Brain microvascular endothelial cell (primary cell): Measurements from ENCODE around the gene AMHR2.

ENCODE experiments used
- DNase-seq: peaks from one replicate; pipeline ENCODE4 v3.0.0-alpha.2; 2020
- H3K27ac ChIP-seq: fragments of 250-450 bp; sonication (Bioruptor Pico); 2 replicates; pipeline ENCODE4 v1.5.1; 2020; ENCODE audit warnings: mild to moderate bottlenecking, moderate library complexity
- H3K27me3 ChIP-seq: fragments of 250-450 bp; sonication (Bioruptor Pico); replicated peaks from 2 replicates; pipeline ENCODE4 v1.5.1; 2020; ENCODE audit warnings: mild to moderate bottlenecking
- H3K36me3 ChIP-seq: fragments of 250-450 bp; sonication (Bioruptor Pico); replicated peaks from 2 replicates; pipeline ENCODE4 v1.5.1; 2020; ENCODE audit warnings: mild to moderate bottlenecking
- H3K4me3 ChIP-seq: 2 replicates; pipeline ENCODE4 v1.5.1; 2011; ENCODE audit warnings: low read depth, mild to moderate bottlenecking, control low read depth, low read length, moderate library complexity
- in situ Hi-C: cut with HindIII; loops from 2 replicates; pipeline ENCODE4 v1.10.0; 2017; ENCODE audit warnings: low sequenced_read_pairs, low pct_ligation_motif_present
- TF ChIP-seq, protein P1 (sequence below): IDR thresholded peaks from 2 replicates; pipeline ENCODE4 v1.5.1; 2011; ENCODE audit warnings: low read depth, mild to moderate bottlenecking, moderate library complexity, low read length, control low read depth, inconsistent platforms; ENCODE audit errors: missing control alignments

The AMHR2 gene

DNA sequence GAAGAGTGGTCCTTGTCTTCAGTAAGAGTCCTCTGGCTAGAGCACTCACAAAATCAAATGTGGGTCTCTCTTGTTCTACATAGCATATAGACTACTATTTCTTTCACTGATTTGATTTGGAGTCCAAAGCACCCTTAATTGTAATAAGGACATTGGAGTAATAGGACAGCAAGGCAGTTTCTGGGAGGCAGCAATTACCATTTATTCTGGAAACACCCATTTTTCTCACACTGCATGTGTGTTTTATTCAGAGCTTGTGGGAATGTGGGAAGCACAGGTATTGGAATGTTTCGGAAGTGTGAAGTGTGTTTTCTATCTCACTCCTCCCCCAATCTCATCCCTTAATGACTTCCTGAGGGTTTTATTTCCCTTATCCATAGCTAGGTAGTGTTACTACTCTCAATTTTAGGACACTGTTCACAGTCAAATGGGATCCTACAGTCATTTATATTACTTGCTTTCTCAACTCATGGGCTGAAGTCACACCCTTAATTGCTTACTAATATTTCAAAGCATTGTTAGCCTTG is 48.5 kb downstream of the AMHR2 start:
- Histone ChIP-seq H3K27ac (no peak overlapping the region), H3K4me3 (no peak overlapping the region), H3K27me3 (no peaks in the 10 kb centered on the region), H3K36me3 (peaks cover 96% of the 10 kb centered on the region)
- TF ChIP-seq, protein P1, sequence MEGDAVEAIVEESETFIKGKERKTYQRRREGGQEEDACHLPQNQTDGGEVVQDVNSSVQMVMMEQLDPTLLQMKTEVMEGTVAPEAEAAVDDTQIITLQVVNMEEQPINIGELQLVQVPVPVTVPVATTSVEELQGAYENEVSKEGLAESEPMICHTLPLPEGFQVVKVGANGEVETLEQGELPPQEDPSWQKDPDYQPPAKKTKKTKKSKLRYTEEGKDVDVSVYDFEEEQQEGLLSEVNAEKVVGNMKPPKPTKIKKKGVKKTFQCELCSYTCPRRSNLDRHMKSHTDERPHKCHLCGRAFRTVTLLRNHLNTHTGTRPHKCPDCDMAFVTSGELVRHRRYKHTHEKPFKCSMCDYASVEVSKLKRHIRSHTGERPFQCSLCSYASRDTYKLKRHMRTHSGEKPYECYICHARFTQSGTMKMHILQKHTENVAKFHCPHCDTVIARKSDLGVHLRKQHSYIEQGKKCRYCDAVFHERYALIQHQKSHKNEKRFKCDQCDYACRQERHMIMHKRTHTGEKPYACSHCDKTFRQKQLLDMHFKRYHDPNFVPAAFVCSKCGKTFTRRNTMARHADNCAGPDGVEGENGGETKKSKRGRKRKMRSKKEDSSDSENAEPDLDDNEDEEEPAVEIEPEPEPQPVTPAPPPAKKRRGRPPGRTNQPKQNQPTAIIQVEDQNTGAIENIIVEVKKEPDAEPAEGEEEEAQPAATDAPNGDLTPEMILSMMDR, result no peak
- DNase-seq, result no peak
- in situ Hi-C loops, result no loop called here

DNA sequence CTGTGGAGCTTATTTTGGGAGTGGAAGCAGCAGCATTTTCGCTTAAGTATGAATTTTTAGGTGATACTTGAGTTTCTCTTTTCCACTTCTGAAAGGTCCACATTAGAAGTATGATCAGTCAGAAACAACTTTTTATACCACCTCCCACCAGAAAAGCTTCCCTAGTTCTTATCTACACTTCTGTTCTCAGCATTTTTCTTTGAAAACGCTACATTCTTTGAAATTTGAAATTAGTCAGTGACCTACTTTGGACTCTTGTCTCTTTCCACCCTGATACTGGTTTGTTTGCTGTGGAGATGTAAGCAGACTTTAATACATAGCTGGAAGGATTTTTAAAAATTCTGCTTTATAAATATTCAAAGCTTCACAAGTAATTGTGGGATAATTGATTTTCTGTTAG is 50.4 kb downstream of the AMHR2 start:
- in situ Hi-C loops, result no loop called here
- Histone ChIP-seq H3K27ac (no peak overlapping the region), H3K36me3 (peaks cover 95% of the 10 kb centered on the region), H3K4me3 (no peak overlapping the region), H3K27me3 (no peaks in the 10 kb centered on the region)
- no peak for DNase-seq
- TF ChIP-seq, protein P1, result no peak

DNA sequence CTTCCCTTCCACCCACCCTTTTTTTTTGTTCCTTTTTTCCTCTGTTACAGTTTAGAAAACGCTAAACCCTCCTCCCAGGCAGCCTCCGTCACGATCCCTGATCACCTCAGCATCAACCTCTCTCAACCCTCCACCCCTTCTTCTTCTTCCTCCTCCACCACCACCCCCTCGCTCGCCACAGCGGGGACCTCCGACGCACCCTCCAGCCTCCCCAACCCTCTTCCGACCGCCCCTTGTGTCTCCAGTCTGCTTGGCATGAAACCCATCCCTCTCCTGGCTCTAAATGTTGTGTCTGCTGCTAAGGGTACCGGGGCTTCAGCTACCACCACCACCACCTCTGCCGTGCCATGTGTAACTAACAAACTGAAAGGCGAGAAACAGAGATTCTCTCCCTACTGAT is 51.2 kb downstream of the AMHR2 start:
- in situ Hi-C loops, result no loop called here
- Histone ChIP-seq H3K4me3 (no peak overlapping the region), H3K27me3 (no peaks in the 10 kb centered on the region), H3K36me3 (peaks cover 93% of the 10 kb centered on the region), H3K27ac (no peak overlapping the region)
- TF ChIP-seq, protein P1, result no peak
- no peak for DNase-seq

DNA sequence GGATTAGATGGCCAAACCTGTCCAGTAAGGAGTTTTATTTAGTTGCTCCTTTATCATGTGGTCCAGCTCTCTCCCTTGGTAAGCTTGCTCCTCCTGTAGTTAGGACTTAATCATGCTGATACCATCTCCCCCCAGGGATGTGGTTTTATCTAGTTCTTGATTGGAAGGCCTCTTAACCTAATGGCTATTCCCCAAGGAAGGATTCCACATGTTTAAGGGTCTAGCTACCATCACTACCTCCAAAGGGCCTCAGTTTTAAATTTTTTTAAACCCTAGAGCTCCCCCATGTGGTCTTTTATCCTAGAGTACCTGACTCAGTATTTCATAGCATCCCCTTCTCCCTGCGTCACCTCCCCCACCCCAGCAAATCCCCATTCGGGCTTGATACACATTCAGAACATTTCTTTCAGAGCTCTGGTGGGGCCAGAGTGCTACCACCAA is 53.1 kb downstream of the AMHR2 start:
- in situ Hi-C loops, result no loop called here
- H3K27ac ChIP-seq, result no peak overlapping the region
- DNase-seq, result no peak
- H3K27me3 ChIP-seq, result no peaks in the 10 kb centered on the region
- peaks cover 90% of the 10 kb centered on the region for H3K36me3 ChIP-seq
- TF ChIP-seq, protein P1, result peak; percentile 50
- no peak overlapping the region for H3K4me3 ChIP-seq

DNA sequence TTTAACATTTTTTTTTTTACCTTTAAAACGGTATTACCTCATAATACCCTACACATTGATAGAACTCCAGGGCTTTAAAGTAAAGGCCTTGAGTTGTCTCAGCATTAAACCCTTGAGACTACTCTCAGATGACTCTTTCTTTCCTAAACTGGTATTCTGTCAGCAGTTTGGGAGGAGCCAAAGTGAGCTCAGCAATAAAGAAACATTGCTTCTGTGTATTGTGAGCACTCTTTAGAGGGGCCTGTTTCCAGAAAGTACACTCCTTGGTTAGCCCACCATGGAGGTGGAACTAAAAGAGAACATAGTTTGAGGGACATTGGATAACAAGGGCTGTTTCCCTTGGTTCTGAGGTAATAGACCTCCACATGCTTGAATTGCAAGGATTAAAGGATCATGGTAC is 55.2 kb downstream of the AMHR2 start:
- Histone ChIP-seq H3K27me3 (no peaks in the 10 kb centered on the region), H3K36me3 (peaks cover 90% of the 10 kb centered on the region), H3K4me3 (no peak overlapping the region), H3K27ac (no peak overlapping the region)
- TF ChIP-seq, protein P1, result no peak
- in situ Hi-C loops, result no loop called here
- no peak for DNase-seq

DNA sequence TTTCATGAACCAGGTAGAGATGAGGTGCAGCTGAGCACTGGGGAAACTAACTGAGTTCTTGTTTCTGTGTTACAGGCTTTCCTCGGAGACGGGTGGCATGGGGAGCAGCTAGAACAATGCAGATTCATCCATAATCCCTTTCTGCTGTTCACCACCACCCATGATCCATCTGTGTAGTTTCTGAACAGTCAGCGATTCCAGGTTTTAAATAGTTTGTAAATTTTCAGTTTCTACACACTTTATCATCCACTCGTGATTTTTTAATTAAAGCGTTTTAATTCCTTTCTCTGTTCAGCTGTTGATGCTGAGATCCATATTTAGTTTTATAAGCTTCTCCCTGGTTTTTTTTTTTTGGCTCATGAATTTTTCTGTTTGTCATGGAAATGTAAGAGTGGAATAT is 55.7 kb downstream of the AMHR2 start:
- H3K4me3 ChIP-seq, result no peak overlapping the region
- TF ChIP-seq, protein P1, result no peak
- in situ Hi-C loops, result no loop called here
- no peaks in the 10 kb centered on the region for H3K27me3 ChIP-seq
- DNase-seq, result no peak
- peaks cover 90% of the 10 kb centered on the region for H3K36me3 ChIP-seq
- H3K27ac ChIP-seq, result no peak overlapping the region
